HG03025 (cell line): Measurements from ENCODE around the gene NFYC.
A peak's percentile ranks its signal among the peaks of the same experiment; 100 is the strongest.

Source experiments
- ATAC-seq: cut with Tn5 transposase; IDR thresholded peaks from one replicate; pipeline ENCODE4 v1.9.1; 2021; ENCODE audit warnings: mild to moderate bottlenecking, moderate library complexity; ENCODE audit not compliant: unreplicated experiment, low FRiP score

The NFYC gene

GRCh38 chr1:40810927-40811326, 119.4 kb downstream of the NFYC start:
- no peak for ATAC-seq

- ATAC-seq = no peak
These were observed 123.9 kb downstream of the NFYC start for GRCh38 chr1:40815420-40815819.

- ATAC-seq = no peak
These were observed 126.3 kb downstream of the NFYC start for GRCh38 chr1:40817791-40818263.

GRCh38 chr1:40818264-40818961, 126.9 kb downstream of the NFYC start:
- peak; percentile 50 for ATAC-seq

DNA sequence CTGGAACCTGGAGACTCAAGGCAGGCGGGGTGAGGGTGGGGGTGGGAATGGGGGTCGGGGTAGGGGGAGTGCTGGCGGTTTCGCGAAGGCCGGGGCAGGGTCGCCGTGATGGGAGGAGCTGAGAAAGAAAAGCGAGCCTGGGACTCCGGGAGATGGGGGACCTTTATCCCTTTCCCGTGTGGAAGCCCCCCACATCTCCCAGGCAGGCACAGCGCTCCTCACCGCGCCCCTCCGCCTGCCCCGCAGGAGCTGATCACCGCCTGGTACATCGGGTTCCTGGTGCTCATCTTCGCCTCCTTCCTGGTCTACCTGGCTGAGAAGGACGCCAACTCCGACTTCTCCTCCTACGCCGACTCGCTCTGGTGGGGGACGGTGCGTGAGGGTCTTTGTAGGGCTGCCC, 127.6 kb downstream of the NFYC start:
- no peak for ATAC-seq

DNA sequence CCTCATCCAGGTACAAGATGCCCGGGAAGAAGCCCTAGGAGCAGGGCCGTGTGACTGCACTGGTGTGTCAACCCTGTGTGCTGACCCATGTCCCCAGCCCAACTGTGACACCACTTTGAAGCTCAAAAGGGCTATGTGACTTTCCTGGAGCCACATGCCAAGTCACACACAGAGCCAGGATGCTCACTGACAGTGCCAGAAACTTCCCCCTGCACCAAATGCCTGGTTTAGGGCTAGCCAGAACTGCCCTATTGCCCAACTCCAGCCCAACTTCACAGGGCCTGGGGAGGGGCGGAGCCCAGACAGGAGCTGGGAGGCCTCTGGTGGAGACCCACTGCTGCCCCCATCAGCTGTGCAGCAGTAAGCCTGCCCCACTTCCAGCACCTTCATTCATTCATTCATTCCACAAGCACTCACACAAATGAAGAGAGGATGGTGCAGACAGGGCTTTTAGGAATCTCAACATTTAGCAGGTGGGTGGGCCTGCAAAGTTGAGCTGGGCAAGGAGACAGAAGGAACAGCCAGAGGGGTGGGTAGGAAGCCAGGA, 128.8 kb downstream of the NFYC start:
- ATAC-seq = no peak
